Measurements from ENCODE around the gene USP30.
A peak's percentile ranks its signal among the peaks of the same experiment; 100 is the strongest.
"Not testable (repeated sequence)": the region's sequence is repeated elsewhere in the genome, so short reads cannot be mapped to it uniquely, and the experiment has no call there.

Gene USP30

DNA sequence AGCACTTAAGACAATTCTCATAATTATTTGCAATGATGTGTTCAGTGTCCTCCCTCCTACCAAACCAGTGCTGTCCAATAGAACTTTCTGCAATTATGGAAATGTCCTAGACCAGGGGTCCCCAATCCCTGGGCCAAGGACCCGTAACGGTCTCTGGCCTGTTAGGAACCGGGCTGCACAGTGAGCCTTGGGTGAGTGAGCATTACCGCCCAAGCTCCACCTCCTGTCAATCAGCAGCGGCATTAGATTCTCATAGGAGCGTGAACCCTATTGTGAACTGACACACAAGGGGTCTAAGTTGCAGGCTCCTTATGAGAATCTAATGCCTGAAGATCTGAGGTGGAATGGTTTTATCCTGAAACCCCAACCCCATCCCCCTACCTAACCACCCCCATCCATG, 35.4 kb upstream of the USP30 start:
- in situ Hi-C loops (cut with MboI; ENCODE audit: low sequenced_read_pairs, unreplicated experiment) = no loop called here
- TF ChIP-seq, protein P1, sequence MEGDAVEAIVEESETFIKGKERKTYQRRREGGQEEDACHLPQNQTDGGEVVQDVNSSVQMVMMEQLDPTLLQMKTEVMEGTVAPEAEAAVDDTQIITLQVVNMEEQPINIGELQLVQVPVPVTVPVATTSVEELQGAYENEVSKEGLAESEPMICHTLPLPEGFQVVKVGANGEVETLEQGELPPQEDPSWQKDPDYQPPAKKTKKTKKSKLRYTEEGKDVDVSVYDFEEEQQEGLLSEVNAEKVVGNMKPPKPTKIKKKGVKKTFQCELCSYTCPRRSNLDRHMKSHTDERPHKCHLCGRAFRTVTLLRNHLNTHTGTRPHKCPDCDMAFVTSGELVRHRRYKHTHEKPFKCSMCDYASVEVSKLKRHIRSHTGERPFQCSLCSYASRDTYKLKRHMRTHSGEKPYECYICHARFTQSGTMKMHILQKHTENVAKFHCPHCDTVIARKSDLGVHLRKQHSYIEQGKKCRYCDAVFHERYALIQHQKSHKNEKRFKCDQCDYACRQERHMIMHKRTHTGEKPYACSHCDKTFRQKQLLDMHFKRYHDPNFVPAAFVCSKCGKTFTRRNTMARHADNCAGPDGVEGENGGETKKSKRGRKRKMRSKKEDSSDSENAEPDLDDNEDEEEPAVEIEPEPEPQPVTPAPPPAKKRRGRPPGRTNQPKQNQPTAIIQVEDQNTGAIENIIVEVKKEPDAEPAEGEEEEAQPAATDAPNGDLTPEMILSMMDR (IDR thresholded peaks at IDR 0.05; ENCODE audit: borderline replicate concordance, control extremely low read depth, extremely low read depth, insufficient read depth, missing control alignments) = no peak
- no peak for DNase-seq (ENCODE audit: low spot score)

DNA sequence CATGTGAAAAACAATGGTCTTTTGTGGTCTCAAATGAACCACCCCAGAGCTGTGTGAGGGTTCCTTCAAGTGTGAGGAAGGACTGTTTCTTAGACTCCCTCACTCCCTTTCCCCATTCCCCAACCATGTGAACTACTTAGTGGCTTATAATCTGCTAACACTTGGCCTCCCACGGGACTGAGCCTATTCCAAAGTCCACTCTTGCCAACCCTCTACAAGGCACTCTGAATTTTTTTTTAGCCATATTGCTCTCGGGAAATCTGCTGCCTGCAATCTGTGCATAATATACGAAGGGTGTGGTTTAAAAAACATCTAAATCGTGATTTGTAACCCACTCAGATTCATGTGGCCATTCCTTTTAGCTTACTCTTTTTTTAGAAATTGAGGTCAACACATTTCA, 34.1 kb upstream of the USP30 start:
- TF ChIP-seq, protein P1 (IDR thresholded peaks at IDR 0.05; ENCODE audit: borderline replicate concordance, control extremely low read depth, extremely low read depth, insufficient read depth, missing control alignments) = no peak
- in situ Hi-C loops (cut with MboI; ENCODE audit: low sequenced_read_pairs, unreplicated experiment) = no loop called here
- DNase-seq (ENCODE audit: low spot score) = no peak

DNA sequence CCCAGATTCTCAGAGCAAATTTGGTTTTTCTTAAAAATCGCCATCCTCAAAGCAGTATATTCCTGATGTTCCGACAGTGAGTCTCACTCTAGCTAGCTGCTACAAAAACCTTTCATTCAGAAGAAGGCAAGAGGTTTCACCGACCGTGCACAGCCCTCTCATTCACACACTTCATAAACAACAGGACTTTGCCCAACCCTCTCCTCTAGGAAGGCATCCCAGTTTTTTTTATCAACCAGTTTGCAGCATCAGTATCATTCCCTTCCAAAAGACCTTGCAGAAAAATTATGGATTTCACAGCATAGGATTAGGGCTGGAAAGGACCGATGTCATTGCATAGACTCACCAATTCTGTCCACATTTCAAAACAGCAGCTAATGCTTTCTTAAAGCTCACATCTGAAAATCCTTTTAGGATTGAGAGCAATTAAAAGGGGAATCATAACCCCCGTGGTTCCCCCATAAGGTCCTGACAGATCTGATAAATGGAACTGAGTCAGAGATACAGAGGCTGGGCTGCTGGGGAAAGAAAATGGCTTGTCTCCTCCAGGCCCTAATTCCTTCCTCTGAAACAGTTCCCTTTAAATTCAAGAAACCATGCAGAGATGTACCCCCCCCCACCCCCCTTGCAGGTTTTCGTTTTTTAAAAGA, 32.1 kb upstream of the USP30 start:
- DNase-seq (ENCODE audit: low spot score) = no peak
- TF ChIP-seq, protein P1 (IDR thresholded peaks at IDR 0.05; ENCODE audit: borderline replicate concordance, control extremely low read depth, extremely low read depth, insufficient read depth, missing control alignments) = no peak
- in situ Hi-C loops (cut with MboI; ENCODE audit: low sequenced_read_pairs, unreplicated experiment) = no loop called here

DNA sequence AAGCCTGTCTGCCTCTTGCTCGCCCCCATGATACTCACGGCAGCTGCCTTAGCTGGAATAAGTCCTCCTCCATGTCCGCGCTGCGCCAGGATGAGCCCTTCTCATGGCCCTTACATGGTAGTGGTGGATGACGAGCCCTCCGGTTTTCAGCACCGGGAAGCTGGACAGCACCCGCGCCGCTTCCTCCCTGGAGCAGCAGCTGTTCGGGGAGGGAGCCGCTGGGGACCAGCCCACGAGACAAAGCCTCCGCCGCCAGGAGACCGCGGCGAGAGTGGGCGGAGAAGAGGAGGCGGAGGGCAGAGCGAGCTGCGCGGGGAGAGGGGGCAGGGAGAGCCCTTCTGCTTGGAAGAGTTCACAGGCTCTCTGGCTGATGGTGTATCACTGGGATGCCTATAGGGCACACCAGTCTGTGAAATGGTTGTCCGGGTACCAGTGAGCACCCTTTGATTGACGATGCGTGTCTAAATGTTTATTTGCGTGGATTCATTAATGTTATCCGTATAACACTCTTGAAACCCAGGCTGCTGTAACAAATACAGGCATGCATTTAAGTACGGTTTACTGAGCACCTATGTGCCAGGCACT, 31.5 kb upstream of the USP30 start, which contains the start of gene SVOP:
SVOP (minus strand) TSS at position 273 of the 585 bp plus-strand sequence; CDS start at position 73, 200 bp downstream.
- in situ Hi-C loops (cut with MboI; ENCODE audit: low sequenced_read_pairs, unreplicated experiment) = no loop called here
- TF ChIP-seq, protein P1 (IDR thresholded peaks at IDR 0.05; ENCODE audit: borderline replicate concordance, control extremely low read depth, extremely low read depth, insufficient read depth, missing control alignments) = no peak
- peak; percentile 53 for DNase-seq (ENCODE audit: low spot score)

DNA sequence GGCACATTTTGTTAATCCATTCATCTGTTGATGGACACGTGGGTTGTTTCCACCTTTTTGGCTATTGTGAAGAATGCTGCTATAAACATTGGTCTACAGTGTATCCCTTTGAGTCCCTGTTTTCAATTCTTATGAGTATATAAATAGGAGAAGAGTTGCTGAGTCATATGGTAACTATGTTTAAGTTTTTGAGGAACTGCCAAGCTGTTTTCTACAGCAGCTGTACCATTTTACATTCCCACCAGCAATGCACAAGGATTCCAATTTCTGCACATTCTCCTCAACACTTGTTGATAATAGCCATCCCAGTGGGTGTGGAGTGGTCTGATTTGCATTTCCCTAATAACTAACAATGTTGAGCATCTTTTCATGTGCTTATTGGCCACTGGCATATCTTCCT, 24.6 kb upstream of the USP30 start:
- DNase-seq (ENCODE audit: low spot score) = no peak
- TF ChIP-seq, protein P1 (IDR thresholded peaks at IDR 0.05; ENCODE audit: borderline replicate concordance, control extremely low read depth, extremely low read depth, insufficient read depth, missing control alignments) = no peak
- in situ Hi-C loops (cut with MboI; ENCODE audit: low sequenced_read_pairs, unreplicated experiment) = no loop called here

DNA sequence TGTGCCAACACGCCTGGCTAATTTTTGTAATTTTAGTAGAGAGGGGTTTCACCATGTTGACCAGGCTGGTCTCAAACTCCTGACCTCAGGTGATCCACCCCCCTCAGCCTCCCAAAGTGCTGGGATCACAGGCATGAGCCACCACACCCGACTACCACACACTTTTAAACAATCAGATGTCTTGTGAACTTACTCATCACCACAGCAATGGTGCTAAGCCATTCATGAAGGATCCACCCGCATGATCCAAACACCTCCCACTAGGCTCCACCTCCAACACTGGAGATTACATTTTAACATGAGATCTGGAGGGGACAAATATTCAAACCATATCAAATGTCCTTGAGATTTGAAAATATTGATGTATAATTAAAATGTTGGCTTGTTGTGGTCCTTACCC, 23.8 kb upstream of the USP30 start:
- DNase-seq (ENCODE audit: low spot score); in situ Hi-C loops (cut with MboI; ENCODE audit: low sequenced_read_pairs, unreplicated experiment): not testable (repeated sequence)

DNA sequence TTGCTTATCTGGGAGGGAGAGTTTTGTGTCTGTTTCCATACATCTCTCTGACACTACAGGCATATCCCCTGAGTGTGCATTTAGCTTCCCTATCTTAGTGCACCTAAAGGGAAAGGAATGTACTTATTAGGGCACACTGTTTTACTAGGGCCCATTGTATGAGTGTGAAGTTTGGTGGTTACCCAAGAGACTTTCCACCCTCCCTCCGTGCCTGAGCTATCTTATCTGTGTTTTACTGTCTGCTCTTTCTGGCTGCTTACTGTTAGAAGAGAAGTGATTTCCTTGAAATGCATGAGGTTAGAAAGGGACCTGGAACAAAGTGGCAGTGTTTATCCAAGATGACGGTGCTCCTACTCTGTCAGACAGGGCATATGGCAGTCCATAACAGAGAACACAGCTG, 23.0 kb upstream of the USP30 start:
- TF ChIP-seq, protein P1 (IDR thresholded peaks at IDR 0.05; ENCODE audit: borderline replicate concordance, control extremely low read depth, extremely low read depth, insufficient read depth, missing control alignments) = no peak
- in situ Hi-C loops (cut with MboI; ENCODE audit: low sequenced_read_pairs, unreplicated experiment) = no loop called here
- DNase-seq (ENCODE audit: low spot score) = no peak

Measured in GM13976 (cell line).